Upper lobe of left lung (tissue), 4 donors: ENCODE measurements around the gene ANKMY1.

Experiments used
- EP300 ChIP-seq, 4 donors: sonication (generic); formaldehyde crosslinking; IDR thresholded peaks; one replicate each; pipeline ENCODE4 v1.5.1; 2017; ENCODE audit warnings: antibody characterized with exemption in 4 of 4, control low read depth in 2 of 4
- POLR2A ChIP-seq, 4 donors: fragments of 450-650 bp; IDR thresholded peaks; one replicate each; pipeline ENCODE4 v1.5.1; 2016 to 2017; ENCODE audit warnings: antibody characterized with exemption in 4 of 4, mild to moderate bottlenecking in 2 of 4
- POLR2AphosphoS5 ChIP-seq, 2 donors: sonication (generic); formaldehyde crosslinking; IDR thresholded peaks; one replicate each; pipeline ENCODE4 v1.5.1; 2017; ENCODE audit warnings: antibody characterized with exemption in 2 of 2
- TF ChIP-seq, protein P1 (sequence below), 6 experiments: fragments of 450-650 bp in 4 of 6; fragments of 200-600 bp in 2 of 6; sonication (generic) in 2 of 6; IDR thresholded peaks; one replicate each; pipeline ENCODE4 v1.5.1; 2016 to 2019; ENCODE audit warnings: antibody characterized with exemption in 6 of 6

DNA sequence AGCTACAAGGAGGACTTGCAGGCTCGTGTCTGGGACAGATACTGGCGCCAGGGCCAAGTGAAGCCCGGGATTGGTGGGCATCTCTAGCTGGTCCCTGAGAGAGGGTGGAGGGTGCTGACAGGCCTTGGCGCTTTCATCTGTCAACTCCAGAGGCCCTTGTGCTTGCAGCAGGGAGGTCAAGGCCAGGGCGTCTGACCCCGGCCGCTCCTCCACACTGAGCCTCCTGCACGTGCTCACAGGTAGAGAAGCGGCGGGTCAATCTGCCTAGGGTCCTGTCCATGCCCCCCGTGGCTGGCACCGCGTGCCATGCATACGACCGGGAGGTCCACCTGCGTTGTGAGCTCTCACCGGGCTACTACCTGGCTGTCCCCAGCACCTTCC, 38.3 kb upstream of the ANKMY1 start:
- TF ChIP-seq POLR2AphosphoS5 (IDR thresholded peaks at IDR 0.05) (no peak), POLR2A (IDR thresholded peaks at IDR 0.05) (no peak), EP300 (IDR thresholded peaks at IDR 0.05) (no peak)
- TF ChIP-seq, protein P1, sequence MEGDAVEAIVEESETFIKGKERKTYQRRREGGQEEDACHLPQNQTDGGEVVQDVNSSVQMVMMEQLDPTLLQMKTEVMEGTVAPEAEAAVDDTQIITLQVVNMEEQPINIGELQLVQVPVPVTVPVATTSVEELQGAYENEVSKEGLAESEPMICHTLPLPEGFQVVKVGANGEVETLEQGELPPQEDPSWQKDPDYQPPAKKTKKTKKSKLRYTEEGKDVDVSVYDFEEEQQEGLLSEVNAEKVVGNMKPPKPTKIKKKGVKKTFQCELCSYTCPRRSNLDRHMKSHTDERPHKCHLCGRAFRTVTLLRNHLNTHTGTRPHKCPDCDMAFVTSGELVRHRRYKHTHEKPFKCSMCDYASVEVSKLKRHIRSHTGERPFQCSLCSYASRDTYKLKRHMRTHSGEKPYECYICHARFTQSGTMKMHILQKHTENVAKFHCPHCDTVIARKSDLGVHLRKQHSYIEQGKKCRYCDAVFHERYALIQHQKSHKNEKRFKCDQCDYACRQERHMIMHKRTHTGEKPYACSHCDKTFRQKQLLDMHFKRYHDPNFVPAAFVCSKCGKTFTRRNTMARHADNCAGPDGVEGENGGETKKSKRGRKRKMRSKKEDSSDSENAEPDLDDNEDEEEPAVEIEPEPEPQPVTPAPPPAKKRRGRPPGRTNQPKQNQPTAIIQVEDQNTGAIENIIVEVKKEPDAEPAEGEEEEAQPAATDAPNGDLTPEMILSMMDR (IDR thresholded peaks at IDR 0.05), result no peak
